ENCODE measurements around the gene B4GALNT1.

GRCh38 chr12:57576613-57577160, 56.3 kb downstream of the B4GALNT1 start:
- TF ChIP-seq POLR2A (IDR thresholded peaks at IDR 0.05; ENCODE audit: low read depth, low read length) (no peak), CEBPB (IDR thresholded peaks at IDR 0.05; ENCODE audit: borderline replicate concordance in 1 of 2, low read depth in 2 of 2, low read length in 2 of 2) (no peak), ASH2L (IDR thresholded peaks at IDR 0.05; ENCODE audit: borderline replicate concordance, low read depth) (no peak), CTCF (IDR thresholded peaks at IDR 0.05 in 2 of 3, conservative IDR thresholded peaks at IDR 0.05 in 1 of 3; ENCODE audit: control insufficient read depth in 2 of 3, extremely low read depth in 1 of 3, insufficient read depth in 1 of 3, low read depth in 3 of 3, low read length in 3 of 3) (no peak), GATAD2B (conservative IDR thresholded peaks at IDR 0.05; ENCODE audit: low read depth) (no peak), RAD51 (IDR thresholded peaks at IDR 0.05) (no peak), MAX (IDR thresholded peaks at IDR 0.05; ENCODE audit: low read depth, low read length) (no peak), RFX5 (IDR thresholded peaks at IDR 0.05; ENCODE audit: low read depth, low read length) (no peak), YY1 (IDR thresholded peaks at IDR 0.05; ENCODE audit: low read depth, low read length) (no peak), BCL3 (IDR thresholded peaks at IDR 0.05; ENCODE audit: borderline replicate concordance, insufficient read depth, low read depth, low read length, poor library complexity, severe bottlenecking) (no peak), USF2 (IDR thresholded peaks at IDR 0.05; ENCODE audit: borderline replicate concordance, low read depth, low read length) (no peak), POLR2AphosphoS5 (IDR thresholded peaks at IDR 0.05; ENCODE audit: low read length) (no peak)
